DMS153 treated with DMSO at 0.1 percent for 48 hours (cell line): ENCODE results near the gene ELP1.
"Not testable (repeated sequence)": the region's sequence is repeated elsewhere in the genome, so short reads cannot be mapped to it uniquely, and the experiment has no call there.

Source experiments
- DNase-seq: peaks from one replicate; lab custom pipeline; 2025; ENCODE audit not compliant: unreplicated experiment; lab: John Stamatoyannopoulos, UW

ELP1 gene

GRCh38 chr9:108857572-108857971 is 76.4 kb downstream of the ELP1 start:
- no peak for DNase-seq

GRCh38 chr9:108855888-108856287 is 78.0 kb downstream of the ELP1 start, which contains the start of gene ACTL7B:
ACTL7B (minus strand) TSS chr9:108855986; CDS start chr9:108855930, 56 bp downstream.
- DNase-seq: no peak

GRCh38 chr9:108855529-108855886 is 78.4 kb downstream of the ELP1 start:
- DNase-seq: no peak

GRCh38 chr9:108854641-108855528 is 79.0 kb downstream of the ELP1 start:
- DNase-seq: no peak

GRCh38 chr9:108854094-108854493 is 79.8 kb downstream of the ELP1 start:
- no peak for DNase-seq

GRCh38 chr9:108852079-108852478 is 81.8 kb downstream of the ELP1 start:
- no peak for DNase-seq

- DNase-seq: no peak
Observed at GRCh38 chr9:108851138-108851537, 82.8 kb downstream of the ELP1 start.

- DNase-seq: no peak
Observed at GRCh38 chr9:108850293-108850897, 83.5 kb downstream of the ELP1 start.

GRCh38 chr9:108848296-108848695 is 85.6 kb downstream of the ELP1 start:
- not testable (repeated sequence) for DNase-seq

GRCh38 chr9:108845947-108846346 is 88.0 kb downstream of the ELP1 start:
- no peak for DNase-seq

- DNase-seq: no peak
Observed at GRCh38 chr9:108845507-108845906, 88.4 kb downstream of the ELP1 start.

GRCh38 chr9:108844856-108845255 is 89.1 kb downstream of the ELP1 start:
- peak; percentile 85 for DNase-seq

- no peak for DNase-seq
Observed at GRCh38 chr9:108844391-108844790, 89.5 kb downstream of the ELP1 start.

- no peak for DNase-seq
Observed at GRCh38 chr9:108842610-108843295, 91.2 kb downstream of the ELP1 start.

- DNase-seq: not testable (repeated sequence)
Observed at GRCh38 chr9:108839561-108839960, 94.4 kb downstream of the ELP1 start.

- no peak for DNase-seq
Observed at GRCh38 chr9:108838017-108838416, 95.9 kb downstream of the ELP1 start.

- DNase-seq: no peak
Observed at GRCh38 chr9:108837530-108837929, 96.4 kb downstream of the ELP1 start.

GRCh38 chr9:108836781-108837180 is 97.1 kb downstream of the ELP1 start:
- DNase-seq: no peak

GRCh38 chr9:108836319-108836718 is 97.6 kb downstream of the ELP1 start:
- DNase-seq: no peak

GRCh38 chr9:108835831-108836230 is 98.1 kb downstream of the ELP1 start:
- DNase-seq: no peak

- DNase-seq: no peak
Observed at GRCh38 chr9:108834959-108835665, 98.8 kb downstream of the ELP1 start.
